Measurements from ENCODE around the gene HLA-E.
A peak's percentile ranks its signal among the peaks of the same experiment; 100 is the strongest.
"Not testable (repeated sequence)": the region's sequence is repeated elsewhere in the genome, so short reads cannot be mapped to it uniquely, and the experiment has no call there.

Gene HLA-E

GRCh38 chr6:30511169-30511546, 21.8 kb downstream of the HLA-E start:
- DNase-seq (ENCODE audit: low read depth), result no peak
- H3K4me3 ChIP-seq (ENCODE audit: control insufficient read depth, low read depth, low read length), result no peak overlapping the region
- no peak for TF ChIP-seq CTCF (IDR thresholded peaks at IDR 0.05; ENCODE audit: control insufficient read depth, insufficient read depth, low read depth, low read length, missing control alignments)

GRCh38 chr6:30513451-30513850, 24.1 kb downstream of the HLA-E start:
- TF ChIP-seq CTCF (IDR thresholded peaks at IDR 0.05; ENCODE audit: control insufficient read depth, insufficient read depth, low read depth, low read length, missing control alignments), result no peak
- H3K4me3 ChIP-seq (ENCODE audit: control insufficient read depth, low read depth, low read length), result no peak overlapping the region
- no peak for DNase-seq (ENCODE audit: low read depth)

GRCh38 chr6:30515106-30515505, 25.8 kb downstream of the HLA-E start:
- DNase-seq (ENCODE audit: low read depth), result no peak
- no peak overlapping the region for H3K4me3 ChIP-seq (ENCODE audit: control insufficient read depth, low read depth, low read length)
- no peak for TF ChIP-seq CTCF (IDR thresholded peaks at IDR 0.05; ENCODE audit: control insufficient read depth, insufficient read depth, low read depth, low read length, missing control alignments)

GRCh38 chr6:30515944-30516753, 26.8 kb downstream of the HLA-E start:
- peak overlapping the region; percentile 25 for H3K4me3 ChIP-seq (ENCODE audit: control insufficient read depth, low read depth, low read length)
- no peak for TF ChIP-seq CTCF (IDR thresholded peaks at IDR 0.05; ENCODE audit: control insufficient read depth, insufficient read depth, low read depth, low read length, missing control alignments)
- peak; percentile 86 for DNase-seq (ENCODE audit: low read depth)

GRCh38 chr6:30516754-30517076, 27.4 kb downstream of the HLA-E start:
- DNase-seq (ENCODE audit: low read depth), result not testable (repeated sequence)
- H3K4me3 ChIP-seq (ENCODE audit: control insufficient read depth, low read depth, low read length), result peak overlapping the region; percentile 25; the same call in 1 of the 2 replicates

- not testable (repeated sequence) for H3K4me3 ChIP-seq (ENCODE audit: control insufficient read depth, low read depth, low read length)
These were observed 28.6 kb downstream of the HLA-E start for GRCh38 chr6:30517767-30518504.

GRCh38 chr6:30518505-30519145, 29.3 kb downstream of the HLA-E start:
- DNase-seq (ENCODE audit: low read depth); H3K4me3 ChIP-seq (ENCODE audit: control insufficient read depth, low read depth, low read length): not testable (repeated sequence)

More at GRCh38 chr6:30517767-30518504, 28.6 kb downstream of the HLA-E start:
- not testable (repeated sequence) for DNase-seq (ENCODE audit: low read depth)

- TF ChIP-seq CTCF (IDR thresholded peaks at IDR 0.05; ENCODE audit: control insufficient read depth, insufficient read depth, low read depth, low read length, missing control alignments), result no peak
- H3K4me3 ChIP-seq (ENCODE audit: control insufficient read depth, low read depth, low read length), result no peak overlapping the region
- DNase-seq (ENCODE audit: low read depth), result no peak
These were observed 31.2 kb downstream of the HLA-E start for GRCh38 chr6:30520522-30520921.

- not testable (repeated sequence) for DNase-seq (ENCODE audit: low read depth); H3K4me3 ChIP-seq (ENCODE audit: control insufficient read depth, low read depth, low read length)
These were observed 31.8 kb downstream of the HLA-E start for GRCh38 chr6:30521082-30521481.

- H3K4me3 ChIP-seq (ENCODE audit: control insufficient read depth, low read depth, low read length); DNase-seq (ENCODE audit: low read depth): not testable (repeated sequence)
These were observed 32.6 kb downstream of the HLA-E start for GRCh38 chr6:30521952-30522351.

- not testable (repeated sequence) for DNase-seq (ENCODE audit: low read depth); H3K4me3 ChIP-seq (ENCODE audit: control insufficient read depth, low read depth, low read length)
These were observed 37.1 kb downstream of the HLA-E start for GRCh38 chr6:30526444-30526843.
